Immature natural killer cell (primary cell): ENCODE data around the gene MEA1. TPM values are rescaled to one million over a fixed set of nuclear protein-coding genes. Genes with fewer than 3 reads are reported as not detected.

Experiments used
- DNase-seq, 3 donors: peaks; one replicate each; pipeline ENCODE4 v3.0.0; 2022; ENCODE audit warnings: mixed read lengths in 1 of 3
- H3K27ac Mint-ChIP-seq, 6 donors: one replicate each; pipeline ENCODE4 v1.8.0; 2020; ENCODE audit warnings: mixed read lengths in 6 of 6, mild to moderate bottlenecking in 5 of 6, inconsistent platforms in 4 of 6, moderate library complexity in 3 of 6
- H3K27me3 Mint-ChIP-seq, 3 donors: one replicate each; pipeline ENCODE4 v1.8.0; 2020 to 2021; ENCODE audit warnings: low read depth in 3 of 3, mild to moderate bottlenecking in 3 of 3, mixed read lengths in 3 of 3, moderate library complexity in 3 of 3, inconsistent platforms in 1 of 3
- H3K36me3 Mint-ChIP-seq, 3 donors: one replicate each; pipeline ENCODE4 v1.8.0; 2020; ENCODE audit warnings: mixed read lengths in 3 of 3, inconsistent platforms in 2 of 3, mild to moderate bottlenecking in 2 of 3
- H3K4me1 Mint-ChIP-seq, 2 donors: one replicate each; pipeline ENCODE4 v1.8.0; 2020; ENCODE audit warnings: inconsistent platforms in 2 of 2, mild to moderate bottlenecking in 2 of 2, mixed read lengths in 2 of 2, moderate library complexity in 1 of 2
- H3K4me3 Mint-ChIP-seq, 5 donors: one replicate each; pipeline ENCODE4 v1.8.0; 2020; ENCODE audit warnings: mild to moderate bottlenecking in 5 of 5, mixed read lengths in 5 of 5, inconsistent platforms in 3 of 5, moderate library complexity in 3 of 5
- H3K9me3 Mint-ChIP-seq, 6 donors: one replicate each; pipeline ENCODE4 v1.8.0; 2020; ENCODE audit warnings: mild to moderate bottlenecking in 6 of 6, mixed read lengths in 6 of 6, inconsistent platforms in 4 of 6, moderate library complexity in 3 of 6
- polyA plus RNA-seq, 3 donors: library from polyadenylated mRNA; unstranded; fragments of 300-500 nt; fragmentation: Illumina TruSeq; gene quantifications; one replicate each; pipeline ENCODE4 v1.2.3, GENCODE V29; 2021

Gene MEA1
- polyA plus RNA-seq, 3 donors from 2014 or later, result 92.4 to 157 (median 97.6) TPM

GRCh38 chr6:42969934-42970333 lies 43.8 kb downstream of the MEA1 start:
- H3K27me3 Mint-ChIP-seq, result peaks cover 0 to 3% (median 0%) of the 10 kb centered on the region in 3 donors
- H3K4me3 Mint-ChIP-seq, result no peak overlapping the region
- peaks cover 0 to under 1% (median 0%) of the 10 kb centered on the region in 3 donors for H3K36me3 Mint-ChIP-seq
- H3K4me1 Mint-ChIP-seq, result peaks cover 3 to 4% of the 10 kb centered on the region in 2 donors
- H3K27ac Mint-ChIP-seq, result no peak overlapping the region
- no peak for DNase-seq
- no peaks in the 10 kb centered on the region for H3K9me3 Mint-ChIP-seq

GRCh38 chr6:42969431-42969830 lies 44.3 kb downstream of the MEA1 start:
- no peak overlapping the region for H3K4me3 Mint-ChIP-seq
- H3K27me3 Mint-ChIP-seq, result peaks cover 0 to 3% (median 0%) of the 10 kb centered on the region in 3 donors
- H3K9me3 Mint-ChIP-seq, result no peaks in the 10 kb centered on the region
- peaks cover 3 to 4% of the 10 kb centered on the region in 2 donors for H3K4me1 Mint-ChIP-seq
- no peak for DNase-seq
- H3K27ac Mint-ChIP-seq, result no peak overlapping the region
- H3K36me3 Mint-ChIP-seq, result peaks cover 0 to 6% (median 0%) of the 10 kb centered on the region in 3 donors

GRCh38 chr6:42968783-42969182 lies 45.0 kb downstream of the MEA1 start:
- H3K9me3 Mint-ChIP-seq, result no peaks in the 10 kb centered on the region
- H3K4me3 Mint-ChIP-seq, result no peak overlapping the region
- no peak overlapping the region for H3K27ac Mint-ChIP-seq
- peaks cover 0 to 3% (median 0%) of the 10 kb centered on the region in 3 donors for H3K27me3 Mint-ChIP-seq
- H3K4me1 Mint-ChIP-seq, result peaks cover under 1 to 1% of the 10 kb centered on the region in 2 donors
- H3K36me3 Mint-ChIP-seq, result peaks cover 0 to 6% (median 0%) of the 10 kb centered on the region in 3 donors
- DNase-seq, result no peak

- DNase-seq, result no peak
- Mint-ChIP-seq H3K27ac (no peak overlapping the region), H3K4me1 (no peaks in the 10 kb centered on the region), H3K9me3 (no peaks in the 10 kb centered on the region), H3K36me3 (peaks cover 0 to 6% (median 0%) of the 10 kb centered on the region in 3 donors), H3K27me3 (peaks cover 0 to 3% (median 0%) of the 10 kb centered on the region in 3 donors), H3K4me3 (no peak overlapping the region)
Measured at GRCh38 chr6:42968126-42968701, 45.5 kb downstream of the MEA1 start.

GRCh38 chr6:42967228-42967627 lies 46.5 kb downstream of the MEA1 start:
- H3K4me1 Mint-ChIP-seq, result no peaks in the 10 kb centered on the region
- H3K4me3 Mint-ChIP-seq, result no peak overlapping the region
- no peaks in the 10 kb centered on the region for H3K9me3 Mint-ChIP-seq
- H3K36me3 Mint-ChIP-seq, result peaks cover 0 to 10% (median 0%) of the 10 kb centered on the region in 3 donors
- no peak overlapping the region for H3K27ac Mint-ChIP-seq
- peaks cover 0 to 3% (median 2%) of the 10 kb centered on the region in 3 donors for H3K27me3 Mint-ChIP-seq
- no peak for DNase-seq

GRCh38 chr6:42966571-42966970 lies 47.2 kb downstream of the MEA1 start:
- Mint-ChIP-seq H3K36me3 (peaks cover 4 to 16% (median 5%) of the 10 kb centered on the region in 3 donors), H3K4me1 (no peaks in the 10 kb centered on the region), H3K4me3 (no peak overlapping the region), H3K27me3 (peaks cover 0 to 4% (median 4%) of the 10 kb centered on the region in 3 donors), H3K27ac (no peak overlapping the region), H3K9me3 (no peaks in the 10 kb centered on the region)
- DNase-seq, result no peak

- Mint-ChIP-seq H3K27ac (no peak overlapping the region), H3K4me3 (no peak overlapping the region), H3K9me3 (no peaks in the 10 kb centered on the region), H3K27me3 (peaks cover 1 to 14% (median 6%) of the 10 kb centered on the region in 3 donors), H3K4me1 (peaks cover 9 to 12% of the 10 kb centered on the region in 2 donors), H3K36me3 (peaks cover 4 to 16% (median 5%) of the 10 kb centered on the region in 3 donors)
- peak in 1 of 3 donors; percentile 32 for DNase-seq
Measured at GRCh38 chr6:42963855-42964605, 49.7 kb downstream of the MEA1 start.

- H3K27me3 Mint-ChIP-seq, result peaks cover 1 to 14% (median 6%) of the 10 kb centered on the region in 3 donors
- H3K4me3 Mint-ChIP-seq, result no peak overlapping the region
- DNase-seq, result no peak
- H3K36me3 Mint-ChIP-seq, result peaks cover 4 to 16% (median 5%) of the 10 kb centered on the region in 3 donors
- H3K9me3 Mint-ChIP-seq, result no peaks in the 10 kb centered on the region
- peaks cover 9 to 12% of the 10 kb centered on the region in 2 donors for H3K4me1 Mint-ChIP-seq
- H3K27ac Mint-ChIP-seq, result no peak overlapping the region
Measured at GRCh38 chr6:42963179-42963854, 50.4 kb downstream of the MEA1 start.

GRCh38 chr6:42962502-42963178 lies 51.1 kb downstream of the MEA1 start:
- H3K9me3 Mint-ChIP-seq, result no peaks in the 10 kb centered on the region
- H3K27ac Mint-ChIP-seq, result no peak overlapping the region
- peaks cover 1 to 14% (median 6%) of the 10 kb centered on the region in 3 donors for H3K27me3 Mint-ChIP-seq
- no peak for DNase-seq
- H3K4me3 Mint-ChIP-seq, result no peak overlapping the region
- H3K4me1 Mint-ChIP-seq, result peaks cover 9 to 12% of the 10 kb centered on the region in 2 donors
- H3K36me3 Mint-ChIP-seq, result peaks cover 4 to 16% (median 5%) of the 10 kb centered on the region in 3 donors

- Mint-ChIP-seq H3K36me3 (peaks cover 4 to 16% (median 5%) of the 10 kb centered on the region in 3 donors), H3K27me3 (peaks cover 1 to 14% (median 6%) of the 10 kb centered on the region in 3 donors), H3K9me3 (no peaks in the 10 kb centered on the region), H3K4me3 (peak overlapping the region in 1 of 5 donors; percentile 38), H3K27ac (no peak overlapping the region), H3K4me1 (peaks cover 9 to 12% of the 10 kb centered on the region in 2 donors)
- no peak for DNase-seq
Measured at GRCh38 chr6:42962096-42962495, 51.6 kb downstream of the MEA1 start.

Other genes starting within 250 kb of the MEA1 start
- 1 to 10 TPM; 1.9 to 5.3 (median 2.4) TPM for gene BICRAL, start 231.9 kb downstream of the MEA1 start, polyA plus RNA-seq
- gene RPL7L1, start 134.3 kb downstream of the MEA1 start, polyA plus RNA-seq, result 10 to 100 TPM; 42.4 to 90.8 (median 50.5) TPM
- gene PTCRA, start 97.9 kb downstream of the MEA1 start, polyA plus RNA-seq, result 1 to 10 TPM in 1 of 3 donors, under 1 TPM in 1, not detected in 1; 0.62 to 3.1 TPM
- 100 to 1,000 TPM in 2 of 3 donors, 10 to 100 TPM in 1; 92.9 to 129 (median 119) TPM for gene CNPY3, start 84.5 kb downstream of the MEA1 start, polyA plus RNA-seq
- gene GNMT, start 53.2 kb downstream of the MEA1 start, polyA plus RNA-seq, result under 1 TPM in 1 of 3 donors, not detected in 2; 0.55 TPM
- gene PEX6, start 34.8 kb downstream of the MEA1 start, polyA plus RNA-seq, result 10 to 100 TPM; 12.2 to 18.1 (median 16.4) TPM
- 10 to 100 TPM; 17.1 to 29.9 (median 17.7) TPM for gene PPP2R5D, start 29.4 kb downstream of the MEA1 start, polyA plus RNA-seq
- gene KLHDC3, start 303 bp upstream of the MEA1 start, polyA plus RNA-seq, result 100 to 1,000 TPM; 123 to 228 (median 143) TPM
- 10 to 100 TPM; 56.1 to 81.4 (median 78.9) TPM for gene RRP36, start 7.7 kb upstream of the MEA1 start, polyA plus RNA-seq
- gene CUL7, start 39.9 kb upstream of the MEA1 start, polyA plus RNA-seq, result 1 to 10 TPM in 2 of 3 donors, under 1 TPM in 1; 0.90 to 3.4 (median 1.3) TPM
- 10 to 100 TPM; 37.5 to 60.8 (median 54.0) TPM for gene MRPL2, start 45.5 kb upstream of the MEA1 start, polyA plus RNA-seq
- gene KLC4, start 45.7 kb upstream of the MEA1 start, polyA plus RNA-seq, result 10 to 100 TPM in 2 of 3 donors, 1 to 10 TPM in 1; 9.1 to 14.4 (median 11.0) TPM
- gene PTK7, start 62.4 kb upstream of the MEA1 start, polyA plus RNA-seq, result 1 to 10 TPM in 2 of 3 donors, not detected in 1; 1.1 TPM
- 1 to 10 TPM; 4.8 to 7.3 (median 5.2) TPM for gene SRF, start 157.3 kb upstream of the MEA1 start, polyA plus RNA-seq
- 1 to 10 TPM; 2.2 to 8.5 (median 4.4) TPM for gene CUL9, start 168.2 kb upstream of the MEA1 start, polyA plus RNA-seq
- gene DNPH1, start 215.5 kb upstream of the MEA1 start, polyA plus RNA-seq, result 10 to 100 TPM; 23.7 to 36.8 (median 33.6) TPM
- gene TTBK1, start 229.5 kb upstream of the MEA1 start, polyA plus RNA-seq, result not detected